ENCODE measurements around the gene CCDC57.

Gene CCDC57

GRCh38 chr17:82235775-82236141 is 23.1 kb upstream of the CCDC57 start:
- peaks cover 33% of the 10 kb centered on the region for H3K36me3 ChIP-seq
- H3K4me3 ChIP-seq, result peak overlapping the region; percentile 47; the same call in 1 of the 2 replicates
- peak overlapping the region; percentile 56; the same call in 1 of the 2 replicates for H3K9ac ChIP-seq
- H4K20me1 ChIP-seq, result peaks cover 97% of the 10 kb centered on the region
- no peaks in the 10 kb centered on the region; the same call in 1 of the 2 replicates for H3K27me3 ChIP-seq
- peak overlapping the region; percentile 99 for H3K4me2 ChIP-seq
- no peaks in the 10 kb centered on the region for H3K9me3 ChIP-seq
- H3K27ac ChIP-seq, result peak overlapping the region; percentile 75; the same call in 1 of the 2 replicates
- no peak for TF ChIP-seq Cebpa-rat (IDR thresholded peaks at IDR 0.05)
- H3K4me1 ChIP-seq, result peaks cover 99% of the 10 kb centered on the region

GRCh38 chr17:82235056-82235774 is 22.6 kb upstream of the CCDC57 start:
- H4K20me1 ChIP-seq, result peaks cover 97% of the 10 kb centered on the region
- peaks cover 4% of the 10 kb centered on the region; the same call in 1 of the 2 replicates for H3K27me3 ChIP-seq
- H3K4me2 ChIP-seq, result peak overlapping the region; percentile 99
- TF ChIP-seq Cebpa-rat (IDR thresholded peaks at IDR 0.05), result no peak
- peaks cover 28% of the 10 kb centered on the region for H3K36me3 ChIP-seq
- H3K4me3 ChIP-seq, result peak overlapping the region; percentile 47; the same call in 1 of the 2 replicates
- peaks cover 99% of the 10 kb centered on the region for H3K4me1 ChIP-seq
- no peaks in the 10 kb centered on the region for H3K9me3 ChIP-seq
- peak overlapping the region; percentile 75 for H3K27ac ChIP-seq
- peak overlapping the region; percentile 42 for H3K9ac ChIP-seq

DNA sequence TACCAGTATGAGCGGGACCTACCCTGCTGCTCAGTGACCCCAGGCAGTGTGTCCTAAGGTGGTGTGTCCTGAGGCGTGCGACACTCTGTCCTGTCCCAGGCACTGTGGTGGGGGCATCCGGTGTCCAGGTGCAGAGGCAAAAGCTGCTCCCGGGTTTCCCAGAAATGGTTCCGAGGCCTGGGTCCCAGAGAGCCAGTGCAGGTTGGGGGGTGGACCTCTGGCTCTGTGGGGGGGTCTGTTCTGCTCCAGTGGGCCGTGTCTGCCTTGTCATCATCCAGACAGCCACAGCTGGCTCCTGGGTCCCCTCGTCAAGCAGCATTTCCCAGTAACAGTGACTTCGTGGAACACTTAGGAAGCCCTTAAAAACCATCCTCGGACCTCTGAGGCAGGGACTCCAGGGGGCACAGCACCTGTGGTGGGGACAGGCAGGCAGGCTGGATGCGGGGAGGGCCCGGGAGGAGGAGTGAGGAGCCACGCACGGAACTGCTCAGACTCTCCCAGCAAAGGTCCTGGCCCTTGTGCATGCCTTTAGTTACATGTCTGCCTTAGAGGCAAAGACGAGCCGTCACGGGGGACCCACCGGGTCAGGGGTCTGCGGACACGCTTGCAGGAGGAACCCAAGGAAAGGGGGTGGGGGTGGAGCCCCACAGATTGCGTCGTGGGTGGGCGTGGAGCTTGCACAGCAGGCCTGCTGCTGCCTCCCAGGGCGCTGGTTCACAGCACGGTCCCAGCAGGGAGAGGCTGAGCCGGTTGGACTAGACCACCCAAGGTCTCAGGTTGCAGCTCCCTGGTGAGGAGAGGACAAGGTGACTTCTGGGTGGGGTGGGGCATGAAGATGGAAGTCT is 21.8 kb upstream of the CCDC57 start:
- Histone ChIP-seq H3K4me1 (peaks cover 99% of the 10 kb centered on the region), H3K27me3 (peaks cover 12% of the 10 kb centered on the region; the same call in 1 of the 2 replicates), H3K27ac (peak overlapping the region; percentile 75), H3K9ac (peak overlapping the region; percentile 42), H3K4me3 (peak overlapping the region; percentile 22; the same call in 1 of the 2 replicates), H4K20me1 (peaks cover 97% of the 10 kb centered on the region), H3K36me3 (peaks cover 20% of the 10 kb centered on the region), H3K4me2 (peak overlapping the region; percentile 99), H3K9me3 (no peaks in the 10 kb centered on the region)
- TF ChIP-seq Cebpa-rat (IDR thresholded peaks at IDR 0.05), result no peak

GRCh38 chr17:82232876-82233785 is 20.5 kb upstream of the CCDC57 start:
- Histone ChIP-seq H4K20me1 (peaks cover 90% of the 10 kb centered on the region), H3K27ac (peak overlapping the region; percentile 75), H3K4me1 (peaks cover 95% of the 10 kb centered on the region), H3K27me3 (peaks cover 25% of the 10 kb centered on the region; the same call in 1 of the 2 replicates), H3K4me3 (peak overlapping the region; percentile 29; the same call in 1 of the 2 replicates), H3K9me3 (no peaks in the 10 kb centered on the region), H3K36me3 (peaks cover 19% of the 10 kb centered on the region; the same call in 1 of the 2 replicates), H3K9ac (peak overlapping the region; percentile 51; the same call in 1 of the 2 replicates), H3K4me2 (peak overlapping the region; percentile 99)
- TF ChIP-seq Cebpa-rat (IDR thresholded peaks at IDR 0.05), result no peak

DNA sequence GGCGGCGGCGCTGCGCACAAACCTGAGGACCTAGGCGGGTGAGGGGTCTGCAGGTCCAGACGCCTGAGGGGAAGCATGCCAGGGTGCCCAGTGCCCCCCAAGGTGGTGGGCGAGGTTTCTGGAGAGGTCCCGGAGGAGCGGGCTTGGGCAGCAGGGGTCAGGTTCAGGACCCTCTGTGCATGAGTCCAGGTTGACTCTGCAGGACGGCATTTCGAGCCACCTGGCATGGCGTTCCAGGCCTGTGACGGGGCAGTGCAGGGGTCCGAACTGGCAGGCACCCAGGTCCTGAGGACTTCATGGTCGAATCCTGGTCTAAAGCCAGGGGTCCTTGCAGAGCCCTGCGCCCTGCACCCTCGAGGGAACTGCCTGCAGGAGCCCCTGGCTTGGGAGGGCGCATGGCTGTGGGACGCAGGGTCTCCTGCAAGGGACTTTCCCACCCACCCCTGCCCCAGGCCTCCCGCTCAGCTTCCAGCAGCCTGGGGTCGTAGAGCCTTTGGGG is 19.7 kb upstream of the CCDC57 start:
- H3K4me2 ChIP-seq, result peak overlapping the region; percentile 99
- H3K36me3 ChIP-seq, result peaks cover 13% of the 10 kb centered on the region; the same call in 1 of the 2 replicates
- H4K20me1 ChIP-seq, result peaks cover 82% of the 10 kb centered on the region
- peak overlapping the region; percentile 90; the same call in 1 of the 2 replicates for H3K4me3 ChIP-seq
- peak overlapping the region; percentile 84 for H3K9ac ChIP-seq
- no peak for TF ChIP-seq Cebpa-rat (IDR thresholded peaks at IDR 0.05)
- H3K27ac ChIP-seq, result peak overlapping the region; percentile 80; the same call in 1 of the 2 replicates
- no peaks in the 10 kb centered on the region for H3K9me3 ChIP-seq
- peaks cover 95% of the 10 kb centered on the region for H3K4me1 ChIP-seq
- H3K27me3 ChIP-seq, result peaks cover 33% of the 10 kb centered on the region; the same call in 1 of the 2 replicates

DNA sequence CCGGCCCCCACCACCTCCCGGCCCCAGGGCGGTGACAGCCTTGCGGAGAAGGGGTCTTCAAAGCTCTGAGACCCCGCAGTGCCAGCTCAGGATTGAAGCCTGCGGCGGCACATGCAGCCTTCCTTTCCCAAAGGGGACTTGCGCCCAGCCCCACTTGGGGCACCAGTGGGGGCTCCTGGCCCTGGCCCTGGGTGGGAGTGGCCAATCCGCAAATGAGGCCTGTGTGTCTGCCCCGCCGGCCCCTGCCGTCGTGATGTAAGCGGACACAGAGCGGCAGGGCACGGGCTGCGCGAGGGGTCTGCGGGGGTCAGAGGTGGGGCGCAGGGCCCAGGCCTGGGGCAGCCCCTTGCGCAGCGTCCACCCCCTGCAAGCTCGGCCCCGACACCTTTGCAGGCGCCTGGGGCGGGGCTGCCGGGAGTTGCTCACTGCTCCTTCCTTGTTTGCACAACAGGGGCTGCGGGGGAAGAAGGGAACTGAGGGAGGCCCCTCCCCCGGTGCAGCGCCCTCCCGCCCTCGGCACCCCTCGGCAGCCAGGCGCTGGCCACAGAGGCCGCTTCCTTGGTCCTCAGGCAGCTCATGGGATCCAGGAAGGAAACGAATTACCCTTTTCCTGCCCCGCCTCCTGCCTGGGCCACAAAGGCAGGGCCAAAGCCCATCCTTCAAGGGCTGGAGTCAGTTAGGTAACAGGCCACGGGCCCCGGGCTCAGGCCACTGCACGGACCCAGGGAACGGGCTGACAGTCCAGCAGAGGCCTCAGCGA is 19.1 kb upstream of the CCDC57 start:
- Histone ChIP-seq H3K4me2 (peak overlapping the region; percentile 99), H3K9ac (peak overlapping the region; percentile 84), H3K4me3 (peak overlapping the region; percentile 90), H3K9me3 (no peaks in the 10 kb centered on the region), H4K20me1 (peaks cover 76% of the 10 kb centered on the region), H3K36me3 (peaks cover 9% of the 10 kb centered on the region; the same call in 1 of the 2 replicates), H3K27me3 (peaks cover 39% of the 10 kb centered on the region; the same call in 1 of the 2 replicates), H3K4me1 (peaks cover 95% of the 10 kb centered on the region), H3K27ac (peak overlapping the region; percentile 80)
- peak; percentile 68; the same call in 1 of the 2 replicates for TF ChIP-seq Cebpa-rat (IDR thresholded peaks at IDR 0.05)

GRCh38 chr17:82231312-82231561 is 18.6 kb upstream of the CCDC57 start:
- Histone ChIP-seq H3K36me3 (peaks cover 8% of the 10 kb centered on the region; the same call in 1 of the 2 replicates), H3K9ac (peak overlapping the region; percentile 84), H4K20me1 (peaks cover 71% of the 10 kb centered on the region), H3K4me3 (peak overlapping the region; percentile 90), H3K27me3 (peaks cover 40% of the 10 kb centered on the region; the same call in 1 of the 2 replicates), H3K9me3 (no peaks in the 10 kb centered on the region), H3K4me2 (peak overlapping the region; percentile 99), H3K4me1 (peaks cover 92% of the 10 kb centered on the region), H3K27ac (peak overlapping the region; percentile 80)
- TF ChIP-seq Cebpa-rat (IDR thresholded peaks at IDR 0.05), result no peak

DNA sequence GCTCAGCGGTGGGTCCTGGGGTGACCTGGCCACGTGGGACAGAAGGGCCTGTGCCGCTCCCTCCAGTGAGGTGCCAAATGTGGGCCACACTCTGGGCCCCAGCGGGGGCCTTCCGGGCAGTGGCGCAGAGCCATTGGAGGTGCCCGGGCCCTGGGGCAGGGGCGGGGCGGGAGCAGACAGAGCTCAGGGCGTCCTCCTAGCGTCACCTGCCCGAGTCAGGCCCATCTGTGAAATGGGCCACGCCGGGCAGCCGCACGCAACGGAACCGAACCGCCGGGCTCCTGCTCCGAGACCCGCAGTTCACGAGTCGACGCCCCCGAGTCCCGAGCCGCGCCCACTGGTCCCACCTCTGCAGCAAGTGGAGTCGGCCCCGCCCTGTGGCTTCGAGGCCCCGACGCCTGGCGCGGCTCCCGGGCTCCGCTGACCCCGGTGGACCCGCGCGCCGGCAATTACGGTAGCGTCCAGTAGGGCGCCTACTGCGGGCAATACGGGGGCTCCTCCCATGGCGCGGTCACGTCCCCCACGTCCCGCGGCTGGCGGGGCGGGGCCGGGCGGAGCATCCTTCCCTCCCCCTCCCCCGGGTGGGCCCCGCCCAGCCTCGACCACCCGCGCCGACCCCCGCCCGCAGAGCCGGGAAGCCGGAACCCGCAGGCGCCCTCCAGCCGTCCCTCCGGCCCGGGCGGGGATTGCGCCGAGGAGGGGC is 18.1 kb upstream of the CCDC57 start:
- Histone ChIP-seq H4K20me1 (peaks cover 66% of the 10 kb centered on the region), H3K36me3 (peaks cover 3% of the 10 kb centered on the region; the same call in 1 of the 2 replicates), H3K4me1 (peaks cover 87% of the 10 kb centered on the region), H3K9ac (peak overlapping the region; percentile 84), H3K27ac (peak overlapping the region; percentile 80), H3K4me2 (peak overlapping the region; percentile 99), H3K4me3 (peak overlapping the region; percentile 90), H3K9me3 (no peaks in the 10 kb centered on the region), H3K27me3 (peaks cover 40% of the 10 kb centered on the region; the same call in 1 of the 2 replicates)
- TF ChIP-seq Cebpa-rat (IDR thresholded peaks at IDR 0.05), result no peak

Data from BLaER1 (cell line).